ENCODE results near the gene FLAD1.

FLAD1 gene

GRCh38 chr1:155018617-155019348 is 35.6 kb downstream of the FLAD1 start:
- no peak for DNase-seq

- DNase-seq = no peak
Measured at GRCh38 chr1:155019377-155020245, 36.5 kb downstream of the FLAD1 start.

- no peak for DNase-seq
Measured at GRCh38 chr1:155022136-155022926, 39.2 kb downstream of the FLAD1 start.

GRCh38 chr1:155022927-155023236 is 39.7 kb downstream of the FLAD1 start:
- DNase-seq = no peak

- DNase-seq = no peak
Measured at GRCh38 chr1:155023627-155024026, 40.5 kb downstream of the FLAD1 start.

- DNase-seq = no peak
Measured at GRCh38 chr1:155024315-155024714, 41.2 kb downstream of the FLAD1 start.

- no peak for DNase-seq
Measured at GRCh38 chr1:155026154-155026553, 43.0 kb downstream of the FLAD1 start.

GRCh38 chr1:155026588-155026987 is 43.4 kb downstream of the FLAD1 start:
- no peak for DNase-seq

GRCh38 chr1:155029513-155030242 is 46.5 kb downstream of the FLAD1 start:
- DNase-seq = no peak

GRCh38 chr1:155030243-155030795 is 47.2 kb downstream of the FLAD1 start:
- no peak for DNase-seq

- no peak for DNase-seq
Measured at GRCh38 chr1:155030899-155031298, 47.8 kb downstream of the FLAD1 start.

GRCh38 chr1:155032886-155033285 is 49.7 kb downstream of the FLAD1 start:
- DNase-seq = no peak

GRCh38 chr1:155033524-155033923 is 50.4 kb downstream of the FLAD1 start, which contains the start of the genes DCST1 and DCST2:
DCST1 (plus strand) TSS chr1:155033824; CDS start chr1:155034037, 213 bp downstream.
DCST2 (minus strand) TSS chr1:155033781; CDS start chr1:155033701, 80 bp downstream.
- no peak for DNase-seq

GRCh38 chr1:155034318-155035208 is 51.4 kb downstream of the FLAD1 start:
- DNase-seq = no peak

- DNase-seq = no peak
Measured at GRCh38 chr1:155035936-155036335, 52.8 kb downstream of the FLAD1 start.

GRCh38 chr1:155037043-155037442 is 53.9 kb downstream of the FLAD1 start:
- no peak for DNase-seq

- DNase-seq = no peak
Measured at GRCh38 chr1:155037851-155038441, 54.8 kb downstream of the FLAD1 start.

- DNase-seq = no peak
Measured at GRCh38 chr1:155038602-155039307, 55.6 kb downstream of the FLAD1 start.

- no peak for DNase-seq
Measured at GRCh38 chr1:155039308-155039669, 56.1 kb downstream of the FLAD1 start.

Measured in NCI-H1048 (cell line).